ENCODE results near the gene STARD9.

STARD9 gene

GRCh38 chr15:42736178-42736792 is 160.9 kb downstream of the STARD9 start:
- TF ChIP-seq, protein P1, sequence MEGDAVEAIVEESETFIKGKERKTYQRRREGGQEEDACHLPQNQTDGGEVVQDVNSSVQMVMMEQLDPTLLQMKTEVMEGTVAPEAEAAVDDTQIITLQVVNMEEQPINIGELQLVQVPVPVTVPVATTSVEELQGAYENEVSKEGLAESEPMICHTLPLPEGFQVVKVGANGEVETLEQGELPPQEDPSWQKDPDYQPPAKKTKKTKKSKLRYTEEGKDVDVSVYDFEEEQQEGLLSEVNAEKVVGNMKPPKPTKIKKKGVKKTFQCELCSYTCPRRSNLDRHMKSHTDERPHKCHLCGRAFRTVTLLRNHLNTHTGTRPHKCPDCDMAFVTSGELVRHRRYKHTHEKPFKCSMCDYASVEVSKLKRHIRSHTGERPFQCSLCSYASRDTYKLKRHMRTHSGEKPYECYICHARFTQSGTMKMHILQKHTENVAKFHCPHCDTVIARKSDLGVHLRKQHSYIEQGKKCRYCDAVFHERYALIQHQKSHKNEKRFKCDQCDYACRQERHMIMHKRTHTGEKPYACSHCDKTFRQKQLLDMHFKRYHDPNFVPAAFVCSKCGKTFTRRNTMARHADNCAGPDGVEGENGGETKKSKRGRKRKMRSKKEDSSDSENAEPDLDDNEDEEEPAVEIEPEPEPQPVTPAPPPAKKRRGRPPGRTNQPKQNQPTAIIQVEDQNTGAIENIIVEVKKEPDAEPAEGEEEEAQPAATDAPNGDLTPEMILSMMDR (IDR thresholded peaks at IDR 0.05; ENCODE audit: low read length, missing control alignments) = no peak
- DNase-seq (ENCODE audit: low read depth) = peak; percentile 7
- H3K4me3 ChIP-seq (replicated peaks; ENCODE audit: low read depth, low read length) = peak overlapping the region; percentile 76

DNA sequence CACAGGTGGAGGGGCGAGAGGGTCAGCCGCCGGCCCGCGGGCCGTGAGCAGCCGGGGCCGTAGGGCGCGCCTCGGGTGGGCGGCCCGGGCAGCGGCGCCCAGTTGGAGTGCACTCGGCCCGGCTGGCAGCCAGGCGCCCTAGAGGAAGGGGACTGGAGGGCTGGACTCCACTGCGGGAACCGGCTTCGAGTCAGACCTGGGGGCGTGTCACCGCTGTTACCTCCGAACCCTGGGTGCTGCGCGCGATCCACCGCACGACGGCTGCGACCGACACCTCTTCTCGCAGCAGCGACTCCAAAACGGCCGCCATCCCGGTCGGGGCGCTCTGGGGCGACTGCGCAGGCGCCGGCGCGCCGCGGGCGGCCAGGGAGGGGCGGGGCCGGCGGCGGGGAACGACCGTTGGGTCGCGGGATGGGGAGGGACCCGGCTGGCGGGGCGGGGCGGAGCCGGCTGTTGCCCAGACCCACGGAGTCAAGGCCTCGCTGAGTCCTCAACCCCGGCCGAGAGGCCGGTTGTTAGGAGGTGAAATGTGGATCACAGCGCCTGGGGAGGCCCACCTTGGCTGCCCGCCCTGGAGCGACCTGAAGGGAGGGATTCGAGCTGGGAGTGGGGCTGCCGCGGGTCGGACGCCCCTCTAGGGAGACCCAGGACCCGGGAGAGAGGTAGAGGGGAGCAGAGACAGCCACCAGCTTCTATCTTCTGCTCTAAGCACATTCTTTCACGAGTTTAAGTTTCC is 161.6 kb downstream of the STARD9 start, which contains the start of gene CDAN1:
Gene CDAN1 (minus strand): TSS at position 336 of the 736 bp plus-strand sequence. CDS start 26 bp downstream, at position 310.
- H3K4me3 ChIP-seq (replicated peaks; ENCODE audit: low read depth, low read length) = peak within 1 kb of the TSS; percentile 76
- DNase-seq (ENCODE audit: low read depth) = peak; percentile 81
- TF ChIP-seq, protein P1 (IDR thresholded peaks at IDR 0.05; ENCODE audit: low read length, missing control alignments) = no peak

- peak overlapping the region; percentile 76 for H3K4me3 ChIP-seq (replicated peaks; ENCODE audit: low read depth, low read length)
- TF ChIP-seq, protein P1 (IDR thresholded peaks at IDR 0.05; ENCODE audit: low read length, missing control alignments) = peak; percentile 9
- peak; percentile 16 for DNase-seq (ENCODE audit: low read depth)
Measured at GRCh38 chr15:42737529-42738328, 162.3 kb downstream of the STARD9 start.

DNA sequence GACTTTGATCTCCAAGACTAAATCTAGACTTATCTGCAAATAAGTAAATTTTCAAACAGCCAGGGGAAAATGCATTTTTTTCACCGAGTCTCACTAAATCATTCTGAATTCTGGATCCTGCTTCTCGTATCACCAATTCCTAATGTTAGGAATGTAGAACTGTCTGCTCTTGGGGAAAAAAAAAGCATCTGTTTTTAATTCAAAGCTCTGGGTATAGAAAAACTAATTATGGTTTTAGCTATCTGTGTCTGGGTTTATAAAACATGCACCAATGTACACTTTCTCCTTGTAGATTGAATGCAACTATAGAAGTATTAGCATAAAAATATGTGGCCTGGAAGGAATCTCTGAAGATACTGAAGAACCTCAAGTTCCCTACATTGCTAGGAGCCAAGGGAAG is 166.3 kb downstream of the STARD9 start:
- DNase-seq (ENCODE audit: low read depth) = no peak
- TF ChIP-seq, protein P1 (IDR thresholded peaks at IDR 0.05; ENCODE audit: low read length, missing control alignments) = no peak
- no peak overlapping the region for H3K4me3 ChIP-seq (replicated peaks; ENCODE audit: low read depth, low read length)

DNA sequence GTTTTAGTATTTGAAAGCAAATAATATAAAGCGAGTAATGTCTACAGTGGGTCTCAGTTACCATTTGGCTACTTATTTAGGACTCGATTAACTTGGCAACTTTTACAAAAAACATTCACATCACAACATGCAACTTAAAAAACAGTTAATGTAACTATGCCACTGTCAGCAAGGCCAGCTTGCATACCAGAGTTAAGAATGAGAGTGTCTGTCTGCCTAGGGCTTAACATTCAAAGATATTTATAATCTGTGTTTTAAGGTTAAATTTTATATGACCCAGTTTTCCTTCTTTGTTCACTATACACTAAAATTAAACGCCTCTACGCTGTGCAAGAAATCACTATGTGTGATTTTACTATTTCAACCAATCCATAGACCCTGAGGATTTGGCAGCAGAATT is 166.7 kb downstream of the STARD9 start:
- TF ChIP-seq, protein P1 (IDR thresholded peaks at IDR 0.05; ENCODE audit: low read length, missing control alignments) = no peak
- no peak for DNase-seq (ENCODE audit: low read depth)
- H3K4me3 ChIP-seq (replicated peaks; ENCODE audit: low read depth, low read length) = no peak overlapping the region

DNA sequence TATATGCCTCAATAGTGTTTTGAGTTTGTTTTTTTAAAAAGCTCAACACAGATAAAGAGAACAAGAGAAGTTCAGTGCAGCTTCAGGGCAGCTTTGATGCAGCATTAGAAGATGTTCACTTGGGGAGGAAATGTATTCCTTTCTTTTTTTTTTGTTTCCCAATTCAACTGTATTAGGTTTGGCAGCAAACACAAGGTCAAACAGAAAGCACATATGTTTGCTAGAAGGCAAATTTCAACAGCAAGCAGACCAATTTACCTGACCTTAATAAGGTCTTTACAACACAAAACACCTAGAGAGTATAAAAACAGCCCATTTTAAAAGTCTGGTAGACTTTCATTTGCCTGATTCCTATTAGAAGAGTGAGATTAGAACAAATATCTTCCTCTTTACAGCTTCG is 168.8 kb downstream of the STARD9 start:
- no peak for DNase-seq (ENCODE audit: low read depth)
- TF ChIP-seq, protein P1 (IDR thresholded peaks at IDR 0.05; ENCODE audit: low read length, missing control alignments) = no peak
- H3K4me3 ChIP-seq (replicated peaks; ENCODE audit: low read depth, low read length) = no peak overlapping the region

Measured in fibroblast of pulmonary artery (primary cell).